H1 (cell line): ENCODE results near the gene NEU4. TPM values are rescaled to one million over a fixed set of nuclear protein-coding genes. Genes with fewer than 3 reads are reported as not detected.

Source experiments
- CTCF ChIA-PET: fragments of 300-600 bp; sonication (Branson Sonifier 250); formaldehyde crosslinking; loops from one replicate; lab custom pipeline; 2021; ENCODE audit not compliant: partially characterized antibody; lab: Charles Lee
- POLR2A ChIA-PET: fragments of 300-600 bp; sonication (Branson Sonifier 250); formaldehyde crosslinking; loops from one replicate; lab custom pipeline; 2021; ENCODE audit warnings: inconsistent platforms; ENCODE audit not compliant: partially characterized antibody; lab: Charles Lee
- DNase-seq, 2 experiments: peaks; one replicate each; pipeline versions ENCODE4 v3.0.0 to v3.0.0-alpha.2; 2010 to 2022; ENCODE audit warnings: low spot score in 2 of 2, low read depth in 1 of 2, mixed read lengths in 1 of 2
- FAIRE-seq: peaks from 2 replicates; lab custom pipeline; 2011; peaks lifted over from hg19 to GRCh38; lab: Jason Lieb, UNC
- H2AFZ ChIP-seq: 2 replicates; pipeline ENCODE4 v1.8.1; 2012; ENCODE audit warnings: low read length, inconsistent platforms
- H2AK5ac ChIP-seq: 2 replicates; pipeline ENCODE4 v1.6.1; 2013; ENCODE audit warnings: low read depth, low read length
- H2BK120ac ChIP-seq: replicated peaks from 2 replicates; pipeline ENCODE3; 2013; ENCODE audit warnings: low read depth, low read length, inconsistent platforms
- H2BK12ac ChIP-seq: 2 replicates; pipeline ENCODE4 v1.6.1; 2013; ENCODE audit warnings: low read depth, low read length
- H2BK15ac ChIP-seq: 2 replicates; pipeline ENCODE4 v1.6.1; 2013; ENCODE audit warnings: low read length
- H2BK20ac ChIP-seq: 2 replicates; pipeline ENCODE4 v1.6.1; 2013; ENCODE audit warnings: low read length
- H2BK5ac ChIP-seq: 2 replicates; pipeline ENCODE4 v1.6.1; 2013; ENCODE audit warnings: low read depth, low read length
- H3K14ac ChIP-seq: 2 replicates; pipeline ENCODE4 v1.6.1; 2013; ENCODE audit warnings: inconsistent platforms; ENCODE audit not compliant: insufficient read length
- H3K18ac ChIP-seq: 2 replicates; pipeline ENCODE4 v1.6.1; 2013; ENCODE audit warnings: low read length; ENCODE audit errors: extremely low read depth
- H3K23ac ChIP-seq: 2 replicates; pipeline ENCODE4 v1.6.1; 2013; ENCODE audit warnings: inconsistent platforms; ENCODE audit not compliant: insufficient read length
- H3K23me2 ChIP-seq: 2 replicates; pipeline ENCODE4 v1.6.1; 2013; ENCODE audit warnings: low read depth, low read length
- H3K27ac ChIP-seq: 2 replicates; pipeline ENCODE4 v1.6.1; 2011; ENCODE audit warnings: low read depth, low read length, inconsistent platforms
- H3K27me3 ChIP-seq, 4 experiments: replicated peaks in 1 of 4; 1 replicate in 1 of 4; 2 replicates in 3 of 4; pipeline versions ENCODE4 v1.6.1 to v1.8.1; 2011 to 2013; ENCODE audit warnings: low read length in 3 of 4, mild to moderate bottlenecking in 3 of 4, inconsistent platforms in 2 of 4, mixed read lengths in 2 of 4, moderate library complexity in 1 of 4; ENCODE audit not compliant: control insufficient read depth in 3 of 4, insufficient read depth in 3 of 4; ENCODE audit errors: extremely low read depth in 1 of 4
- H3K36me3 ChIP-seq, 4 experiments: 2 replicates each; pipeline versions ENCODE4 v1.6.1 to v1.8.1; 2011 to 2013; ENCODE audit warnings: mild to moderate bottlenecking in 4 of 4, low read length in 3 of 4, moderate library complexity in 2 of 4, control low read depth in 1 of 4, inconsistent platforms in 1 of 4; ENCODE audit not compliant: insufficient read depth in 4 of 4, control insufficient read depth in 2 of 4
- H3K4ac ChIP-seq: replicated peaks from 2 replicates; pipeline ENCODE3; 2013; ENCODE audit warnings: low read length, low read depth, mixed read lengths, inconsistent platforms; ENCODE audit not compliant: insufficient read length
- H3K4me1 ChIP-seq, 4 experiments: replicated peaks in 1 of 4; 1 replicate in 1 of 4; 2 replicates in 3 of 4; pipeline versions ENCODE4 v1.6.1 to v1.8.1; 2011 to 2013; ENCODE audit warnings: low read length in 3 of 4, inconsistent platforms in 2 of 4, mixed read lengths in 1 of 4; ENCODE audit not compliant: insufficient read depth in 4 of 4, control insufficient read depth in 3 of 4
- H3K4me2 ChIP-seq, 2 experiments: 2 replicates each; pipeline versions ENCODE4 v1.6.1 to v1.8.1; 2011 to 2013; ENCODE audit warnings: low read depth in 2 of 2, low read length in 2 of 2, control low read depth in 1 of 2, inconsistent platforms in 1 of 2, mild to moderate bottlenecking in 1 of 2; ENCODE audit not compliant: insufficient read depth in 1 of 2
- H3K4me3 ChIP-seq, 4 experiments: fragments of 200-600, 300-600 bp in 1 of 4; sonication (generic), shearing (Covaris generic), sonication (Bioruptor Twin) in 1 of 4; 2 replicates each; pipeline versions ENCODE4 v1.5.1 to v1.8.1; 2011 to 2016; ENCODE audit warnings: low read length in 4 of 4, low read depth in 3 of 4, control low read depth in 2 of 4, inconsistent platforms in 2 of 4, mild to moderate bottlenecking in 2 of 4, mixed read lengths in 1 of 4, moderate library complexity in 1 of 4; ENCODE audit not compliant: insufficient read depth in 2 of 4; ENCODE audit errors: extremely low read depth in 1 of 4
- H3K56ac ChIP-seq: replicated peaks from 2 replicates; pipeline ENCODE3; 2013; ENCODE audit warnings: low read depth, mild to moderate bottlenecking, mixed read lengths, low read length, inconsistent platforms; ENCODE audit not compliant: insufficient read length
- H3K79me1 ChIP-seq: 2 replicates; pipeline ENCODE4 v1.6.1; 2013; ENCODE audit warnings: low read depth, low read length, control low read depth
- H3K79me2 ChIP-seq, 2 experiments: 2 replicates each; pipeline versions ENCODE4 v1.6.1 to v1.8.1; 2012 to 2013; ENCODE audit warnings: low read length in 2 of 2, mild to moderate bottlenecking in 2 of 2, inconsistent platforms in 1 of 2; ENCODE audit not compliant: insufficient read depth in 2 of 2, control insufficient read depth in 1 of 2
- H3K9ac ChIP-seq, 4 experiments: replicated peaks in 1 of 4; 1 replicate in 1 of 4; 2 replicates in 3 of 4; pipeline versions ENCODE4 v1.6.1 to v1.8.1; 2011 to 2013; ENCODE audit warnings: low read depth in 3 of 4, low read length in 3 of 4, control low read depth in 2 of 4, mild to moderate bottlenecking in 2 of 4, moderate library complexity in 2 of 4, inconsistent platforms in 1 of 4; ENCODE audit errors: extremely low read depth in 1 of 4
- H3K9me3 ChIP-seq, 2 experiments: 2 replicates each; pipeline versions ENCODE4 v1.6.1 to v1.8.1; 2012 to 2013; ENCODE audit warnings: mild to moderate bottlenecking in 2 of 2, moderate library complexity in 2 of 2, control low read depth in 1 of 2, inconsistent platforms in 1 of 2, low read depth in 1 of 2, low read length in 1 of 2, mixed read lengths in 1 of 2; ENCODE audit not compliant: insufficient read depth in 2 of 2
- H4K20me1 ChIP-seq, 2 experiments: replicated peaks in 1 of 2; 2 replicates each; pipeline versions ENCODE3 to v1.8.1; 2011 to 2013; ENCODE audit warnings: inconsistent platforms in 2 of 2, low read length in 2 of 2, mild to moderate bottlenecking in 1 of 2; ENCODE audit not compliant: insufficient read depth in 2 of 2, control insufficient read depth in 1 of 2
- H4K5ac ChIP-seq: 2 replicates; pipeline ENCODE4 v1.6.1; 2013; ENCODE audit warnings: low read length, low read depth, mixed read lengths, inconsistent platforms; ENCODE audit not compliant: insufficient read length
- H4K8ac ChIP-seq: 2 replicates; pipeline ENCODE4 v1.8.0; 2013; ENCODE audit warnings: mild to moderate bottlenecking, moderate library complexity, low read length, inconsistent platforms; ENCODE audit not compliant: insufficient read depth; ENCODE audit errors: extremely low read depth
- H4K91ac ChIP-seq: replicated peaks from 2 replicates; pipeline ENCODE3; 2013; ENCODE audit warnings: low read length, mixed read lengths, inconsistent platforms; ENCODE audit not compliant: insufficient read length
- SIN3A ChIP-seq, 2 experiments: IDR thresholded peaks in 1 of 2; conservative IDR thresholded peaks in 1 of 2; 2 replicates each; pipeline ENCODE4 v1.6.1; 2011 to 2012; ENCODE audit warnings: low read length in 2 of 2, improper control_type of control experiment in 1 of 2, low read depth in 1 of 2, mild to moderate bottlenecking in 1 of 2
- USF2 ChIP-seq: IDR thresholded peaks from 2 replicates; pipeline ENCODE4 v1.6.1; 2011; ENCODE audit warnings: low read length, improper control_type of control experiment
- WGBS, 2 experiments: shearing (Covaris generic) in 1 of 2; methylation state at CpG; one replicate each; pipeline versions ENCODE4 v1.1.6 to v1.1.7; 2013 to 2015; ENCODE audit warnings: low lambda C conversion rate in 2 of 2, mixed read lengths in 2 of 2, inconsistent platforms in 1 of 2, low coverage in 1 of 2, missing lambda C conversion rate in 1 of 2; ENCODE audit not compliant: insufficient replicate concordance in 2 of 2, insufficient coverage in 1 of 2, insufficient read length in 1 of 2; ENCODE audit errors: extremely low coverage in 1 of 2, missing lambda C conversion rate in 1 of 2; 5-methylcytosine and 5-hydroxymethylcytosine counted together
- polyA plus RNA-seq, 7 experiments: library from polyadenylated mRNA; depleted of rRNA in 3 of 7; stranded (reverse) in 5 of 7; unstranded in 2 of 7; fragments of >200 nt in 5 of 7; fragments of 200-250 nt in 2 of 7; gene quantifications; 1 replicate in 5 of 7; 2 replicates in 1 of 7; 4 replicates in 1 of 7; pipeline versions ENCODE4 v1.2.1 to v1.2.3, GENCODE V29; 2011 to 2013; ENCODE audit warnings: missing spikeins in 2 of 7, mixed read lengths in 2 of 7
- total RNA-seq: library from RNA; stranded (reverse); fragmentation: NEBNext Ultra II Directional; extraction: Animal tissue kit (Norgen Biotek cat#: 25700); gene quantifications from 2 replicates; pipeline ENCODE4 v1.2.1, GENCODE V29; 2021
- TF ChIP-seq, protein P1 (sequence below): IDR thresholded peaks from 2 replicates; pipeline ENCODE4 v1.6.1; 2012; ENCODE audit warnings: low read length, inconsistent platforms

NEU4 gene
- total and polyA plus RNA-seq, 2 of the 8 experiments (the other 6 are each of a cell fraction or from before 2014, with no cell fraction given), result 0.32 to 0.50 TPM

GRCh38 chr2:241852116-241852980 lies 43.4 kb downstream of the NEU4 start:
- H2BK120ac ChIP-seq, result no peak overlapping the region
- peak overlapping the region; percentile 5; the same call in 1 of the 2 replicates for H4K8ac ChIP-seq
- H3K14ac ChIP-seq, result no peak overlapping the region
- no peaks in the 10 kb centered on the region for H3K9me3 ChIP-seq
- H2BK12ac ChIP-seq, result no peak overlapping the region
- H3K79me1 ChIP-seq, result no peaks in the 10 kb centered on the region
- H2BK15ac ChIP-seq, result no peak overlapping the region
- ChIA-PET POLR2A (no interaction called here), CTCF (interaction anchor here (1.0 to 1.6 kb wide), 3 partner anchors 16 to 128 kb away, joined by 3 to 4 read pairs (median 3); no protein-coding TSS in a partner anchor)
- no peak for FAIRE-seq
- no peak overlapping the region for H3K56ac ChIP-seq
- H4K5ac ChIP-seq, result no peak overlapping the region
- no peak overlapping the region for H2AFZ ChIP-seq
- H4K91ac ChIP-seq, result no peak overlapping the region
- H3K18ac ChIP-seq, result no peak overlapping the region
- H3K36me3 ChIP-seq, result no peaks in the 10 kb centered on the region
- WGBS, 2 experiments, result 91% methylated on average over 19 of the region's 39 CpGs; no CpG with 5 or more reads in 1 of the 2 experiments
- no peaks in the 10 kb centered on the region for H3K79me2 ChIP-seq
- H4K20me1 ChIP-seq, result no peaks in the 10 kb centered on the region
- no peak overlapping the region for H2AK5ac ChIP-seq
- peak in 1 of 2 experiments; percentile 42 for DNase-seq
- no peak overlapping the region for H3K27ac ChIP-seq
- no peak overlapping the region for H2BK5ac ChIP-seq
- H3K4me3 ChIP-seq, result no peak overlapping the region
- H3K4ac ChIP-seq, result no peak overlapping the region
- TF ChIP-seq, protein P1, sequence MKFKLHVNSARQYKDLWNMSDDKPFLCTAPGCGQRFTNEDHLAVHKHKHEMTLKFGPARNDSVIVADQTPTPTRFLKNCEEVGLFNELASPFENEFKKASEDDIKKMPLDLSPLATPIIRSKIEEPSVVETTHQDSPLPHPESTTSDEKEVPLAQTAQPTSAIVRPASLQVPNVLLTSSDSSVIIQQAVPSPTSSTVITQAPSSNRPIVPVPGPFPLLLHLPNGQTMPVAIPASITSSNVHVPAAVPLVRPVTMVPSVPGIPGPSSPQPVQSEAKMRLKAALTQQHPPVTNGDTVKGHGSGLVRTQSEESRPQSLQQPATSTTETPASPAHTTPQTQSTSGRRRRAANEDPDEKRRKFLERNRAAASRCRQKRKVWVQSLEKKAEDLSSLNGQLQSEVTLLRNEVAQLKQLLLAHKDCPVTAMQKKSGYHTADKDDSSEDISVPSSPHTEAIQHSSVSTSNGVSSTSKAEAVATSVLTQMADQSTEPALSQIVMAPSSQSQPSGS, result no peak
- TF ChIP-seq USF2, result no peak
- TF ChIP-seq SIN3A (conservative IDR thresholded peaks at IDR 0.05 in 1 of 2, IDR thresholded peaks at IDR 0.05 in 1 of 2; ENCODE audit: low read depth in 1 of 2, low read length in 2 of 2), result no peak
- H3K9ac ChIP-seq, result no peak overlapping the region
- no peaks in the 10 kb centered on the region for H3K4me1 ChIP-seq
- H3K27me3 ChIP-seq, result no peaks in the 10 kb centered on the region
- H3K23ac ChIP-seq, result no peak overlapping the region
- H3K23me2 ChIP-seq, result no peaks in the 10 kb centered on the region
- H3K4me2 ChIP-seq, result no peak overlapping the region
- H2BK20ac ChIP-seq, result no peak overlapping the region
